ENCODE results near the gene PLEKHO2. TPM values are rescaled to one million over a fixed set of nuclear protein-coding genes. Genes with fewer than 3 reads are reported as not detected.
A peak's percentile ranks its signal among the peaks of the same experiment; 100 is the strongest.
"Not testable (repeated sequence)": the region's sequence is repeated elsewhere in the genome, so short reads cannot be mapped to it uniquely, and the experiment has no call there.

PLEKHO2 gene, protein sequence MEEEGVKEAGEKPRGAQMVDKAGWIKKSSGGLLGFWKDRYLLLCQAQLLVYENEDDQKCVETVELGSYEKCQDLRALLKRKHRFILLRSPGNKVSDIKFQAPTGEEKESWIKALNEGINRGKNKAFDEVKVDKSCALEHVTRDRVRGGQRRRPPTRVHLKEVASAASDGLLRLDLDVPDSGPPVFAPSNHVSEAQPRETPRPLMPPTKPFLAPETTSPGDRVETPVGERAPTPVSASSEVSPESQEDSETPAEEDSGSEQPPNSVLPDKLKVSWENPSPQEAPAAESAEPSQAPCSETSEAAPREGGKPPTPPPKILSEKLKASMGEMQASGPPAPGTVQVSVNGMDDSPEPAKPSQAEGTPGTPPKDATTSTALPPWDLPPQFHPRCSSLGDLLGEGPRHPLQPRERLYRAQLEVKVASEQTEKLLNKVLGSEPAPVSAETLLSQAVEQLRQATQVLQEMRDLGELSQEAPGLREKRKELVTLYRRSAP
- 15.7 and 16.9 TPM in 2 replicates for total RNA-seq

DNA sequence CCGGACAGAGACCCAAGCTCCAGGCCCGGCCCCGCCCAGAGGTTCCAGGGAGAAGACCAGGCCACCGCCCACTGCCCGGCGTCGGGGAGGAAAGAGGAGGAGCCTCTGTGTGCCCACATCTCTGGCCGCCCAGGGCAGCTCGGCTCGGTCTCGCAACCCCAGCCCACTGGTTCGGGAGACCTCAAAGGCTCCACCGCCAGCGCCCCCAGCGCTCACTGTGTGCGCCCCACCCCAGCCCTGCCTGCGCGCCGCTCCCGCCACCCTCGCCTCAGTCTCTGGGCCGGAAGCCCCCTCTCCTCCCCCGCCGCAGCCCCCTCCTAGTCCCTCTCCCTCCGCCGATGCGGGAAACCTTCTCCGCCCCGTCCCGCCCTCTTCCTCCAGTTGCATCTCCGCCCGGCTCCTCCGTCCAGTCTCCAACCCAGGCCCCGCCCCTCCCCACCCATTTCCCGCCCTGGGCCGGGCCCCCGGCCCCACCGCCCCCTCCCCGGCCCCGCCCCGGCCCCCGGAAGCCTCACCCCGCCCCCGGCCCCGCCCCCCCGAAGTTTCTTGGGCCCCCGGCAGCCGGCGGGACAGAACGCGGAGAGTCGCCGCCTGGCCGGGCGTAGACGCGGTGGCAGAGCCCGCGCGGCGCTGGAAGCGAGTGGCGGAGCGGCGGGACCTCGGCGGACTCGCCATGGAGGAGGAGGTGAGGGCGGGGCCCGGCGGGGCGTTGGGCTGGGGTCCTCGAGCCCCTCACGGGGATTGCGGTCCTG is at the start of gene PLEKHO2:
Gene PLEKHO2 (plus strand): TSS at position 572 of the 752 bp plus-strand sequence. CDS start 102 bp downstream, at position 674.
- Mint-ChIP-seq H3K27ac (peak within 1 kb of the TSS; percentile 86), H3K4me3 (peak within 1 kb of the TSS; percentile 88), H3K27me3 (no peaks in the 10 kb centered on the region), H3K36me3 (ENCODE audit: low read depth) (peaks cover 12% of the 10 kb centered on the region), H3K4me1 (peaks cover 63% of the 10 kb centered on the region), H3K9me3 (no peaks in the 10 kb centered on the region)
- DNase-seq = peak; percentile 97
- intact Hi-C loops (cut with micrococcal nuclease) = loop anchor here (1.0 to 10.0 kb wide), 4 partner anchors 17 to 343 kb away; partner anchors contain the start of genes CLPX, PIF1 and SPG21

DNA sequence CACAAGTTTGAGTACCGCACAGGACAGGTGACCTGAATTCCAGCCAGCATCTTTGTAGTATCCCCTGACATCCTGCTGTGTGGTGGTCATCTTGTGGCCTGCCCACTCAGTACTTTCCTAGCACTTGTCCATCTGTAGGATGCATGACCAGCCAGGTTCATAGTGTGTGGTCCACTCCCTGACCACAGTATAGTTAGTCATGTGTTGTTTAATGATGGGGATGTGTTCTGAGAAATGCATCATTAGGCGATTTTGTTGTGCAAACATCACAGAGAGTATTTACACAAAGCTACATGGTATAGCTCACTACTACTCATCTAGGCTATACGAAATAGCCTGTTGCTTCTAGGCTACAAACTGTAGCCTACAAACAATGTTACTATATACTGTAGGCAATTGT is 49.4 kb upstream of the PLEKHO2 start:
- intact Hi-C loops (cut with micrococcal nuclease) = no loop called here
- Mint-ChIP-seq H3K9me3 (no peaks in the 10 kb centered on the region), H3K4me3 (no peak overlapping the region), H3K27ac (no peak overlapping the region), H3K4me1 (no peaks in the 10 kb centered on the region), H3K36me3 (ENCODE audit: low read depth) (no peaks in the 10 kb centered on the region), H3K27me3 (no peaks in the 10 kb centered on the region)
- DNase-seq = no peak

DNA sequence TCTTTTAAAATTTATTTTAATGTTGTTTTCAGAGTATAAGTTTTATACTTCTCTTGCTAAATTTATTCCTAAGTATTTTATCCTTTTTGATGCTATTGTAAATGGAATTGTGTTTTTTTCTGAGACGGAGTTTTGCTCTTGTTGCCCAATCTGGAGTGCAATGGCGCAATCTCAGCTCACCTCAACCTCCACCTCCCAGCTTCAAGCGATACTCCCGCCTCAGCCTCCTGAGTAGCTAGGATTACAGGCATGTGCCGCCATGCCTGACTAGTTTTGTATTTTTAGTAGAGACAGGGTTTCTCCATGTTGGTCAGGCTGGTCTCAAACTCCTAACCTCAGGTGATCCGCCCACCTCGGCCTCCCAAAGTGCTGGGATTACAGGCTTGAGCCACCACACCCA is 46.4 kb upstream of the PLEKHO2 start:
- H3K27ac Mint-ChIP-seq; DNase-seq; H3K4me1 Mint-ChIP-seq; H3K9me3 Mint-ChIP-seq; intact Hi-C loops (cut with micrococcal nuclease); H3K27me3 Mint-ChIP-seq; H3K36me3 Mint-ChIP-seq (ENCODE audit: low read depth); H3K4me3 Mint-ChIP-seq: not testable (repeated sequence)

DNA sequence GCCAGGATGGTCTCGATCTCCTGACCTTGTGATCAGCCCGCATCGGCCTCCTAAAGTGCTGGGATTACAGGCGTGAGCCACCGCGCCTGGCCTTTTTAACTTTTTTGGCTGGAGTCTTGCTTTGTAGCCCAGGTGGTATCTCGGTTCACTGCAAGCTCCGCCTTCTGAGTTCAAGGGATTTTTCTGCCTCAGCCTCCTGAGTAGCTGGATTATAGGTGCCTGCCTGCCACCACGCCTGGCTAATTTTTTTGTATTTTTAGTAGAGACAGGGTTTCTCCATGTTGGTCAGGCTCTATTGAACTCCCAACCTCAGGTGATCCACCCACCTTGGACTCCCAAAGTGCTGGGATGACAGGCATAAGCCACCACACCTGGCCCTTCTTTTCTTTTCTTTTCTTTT is 45.8 kb upstream of the PLEKHO2 start:
- H3K4me3 Mint-ChIP-seq; H3K4me1 Mint-ChIP-seq; H3K36me3 Mint-ChIP-seq (ENCODE audit: low read depth); H3K27ac Mint-ChIP-seq; H3K27me3 Mint-ChIP-seq; DNase-seq; intact Hi-C loops (cut with micrococcal nuclease); H3K9me3 Mint-ChIP-seq: not testable (repeated sequence)

DNA sequence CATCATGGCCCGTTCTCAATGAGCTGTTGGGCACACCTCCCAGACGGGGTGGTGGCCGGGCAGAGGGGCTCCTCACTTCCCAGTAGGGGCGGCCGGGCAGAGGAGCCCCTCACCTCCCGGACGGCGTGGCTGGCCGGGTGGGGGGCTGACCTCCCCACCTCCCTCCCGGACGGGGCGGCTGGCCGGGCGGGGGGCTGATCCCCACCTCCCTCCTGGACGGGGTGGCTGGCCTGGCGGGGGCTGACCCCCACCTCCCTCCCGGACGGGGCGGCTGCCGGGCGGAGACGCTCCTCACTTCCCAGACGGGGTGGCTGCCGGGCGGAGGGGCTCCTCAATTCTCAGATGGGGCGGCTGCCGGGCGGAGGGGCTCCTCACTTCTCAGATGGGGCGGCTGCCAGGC is 42.8 kb upstream of the PLEKHO2 start:
- H3K9me3 Mint-ChIP-seq; DNase-seq; H3K27me3 Mint-ChIP-seq; H3K4me1 Mint-ChIP-seq; H3K27ac Mint-ChIP-seq; intact Hi-C loops (cut with micrococcal nuclease); H3K36me3 Mint-ChIP-seq (ENCODE audit: low read depth); H3K4me3 Mint-ChIP-seq: not testable (repeated sequence)

DNA sequence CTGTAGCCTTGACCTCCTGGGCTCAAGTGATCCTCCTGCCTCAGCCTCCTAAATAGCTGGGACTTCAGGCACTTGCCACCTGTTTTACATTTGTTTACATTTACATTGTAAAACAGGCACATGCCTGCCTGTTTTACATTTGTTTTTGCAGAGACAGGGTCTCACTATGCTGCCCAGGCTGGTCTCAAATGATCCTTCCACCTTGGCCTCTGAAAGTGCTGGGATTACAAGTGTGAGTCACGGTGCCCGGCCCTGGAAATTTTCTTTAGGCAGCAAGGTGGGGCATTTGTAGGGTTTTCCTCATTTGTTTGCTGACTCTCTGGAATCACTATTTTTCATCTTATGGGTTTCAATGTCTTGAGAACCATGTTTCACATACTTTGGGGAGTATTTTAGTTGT is 41.2 kb upstream of the PLEKHO2 start:
- Mint-ChIP-seq H3K4me3 (no peak overlapping the region), H3K27me3 (peaks cover 2% of the 10 kb centered on the region), H3K9me3 (no peaks in the 10 kb centered on the region), H3K4me1 (no peaks in the 10 kb centered on the region), H3K27ac (no peak overlapping the region), H3K36me3 (ENCODE audit: low read depth) (no peaks in the 10 kb centered on the region)
- no peak for DNase-seq
- intact Hi-C loops (cut with micrococcal nuclease) = no loop called here

DNA sequence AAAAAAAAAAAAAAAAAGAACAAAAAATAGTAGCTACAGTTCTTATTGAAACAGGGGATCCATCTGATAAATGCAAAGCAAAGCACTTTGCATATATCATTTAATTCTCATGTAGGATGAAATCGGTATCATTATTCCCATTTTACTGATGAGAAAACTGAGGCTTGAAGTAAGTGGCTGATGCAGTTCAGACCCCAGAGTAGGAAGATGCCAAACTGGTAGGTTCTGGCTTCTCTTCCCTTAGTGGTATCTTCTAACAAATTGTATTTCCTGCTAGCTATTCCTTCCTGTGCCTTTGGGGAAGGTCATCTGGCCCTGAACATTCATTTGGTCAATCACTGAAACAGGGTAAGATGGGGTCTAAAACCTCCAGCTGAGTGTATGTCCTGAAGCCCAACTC is 38.2 kb upstream of the PLEKHO2 start:
- Mint-ChIP-seq H3K4me3 (no peak overlapping the region), H3K9me3 (no peaks in the 10 kb centered on the region), H3K27ac (no peak overlapping the region), H3K36me3 (ENCODE audit: low read depth) (no peaks in the 10 kb centered on the region), H3K4me1 (no peaks in the 10 kb centered on the region), H3K27me3 (peaks cover 9% of the 10 kb centered on the region)
- DNase-seq = no peak
- intact Hi-C loops (cut with micrococcal nuclease) = no loop called here

DNA sequence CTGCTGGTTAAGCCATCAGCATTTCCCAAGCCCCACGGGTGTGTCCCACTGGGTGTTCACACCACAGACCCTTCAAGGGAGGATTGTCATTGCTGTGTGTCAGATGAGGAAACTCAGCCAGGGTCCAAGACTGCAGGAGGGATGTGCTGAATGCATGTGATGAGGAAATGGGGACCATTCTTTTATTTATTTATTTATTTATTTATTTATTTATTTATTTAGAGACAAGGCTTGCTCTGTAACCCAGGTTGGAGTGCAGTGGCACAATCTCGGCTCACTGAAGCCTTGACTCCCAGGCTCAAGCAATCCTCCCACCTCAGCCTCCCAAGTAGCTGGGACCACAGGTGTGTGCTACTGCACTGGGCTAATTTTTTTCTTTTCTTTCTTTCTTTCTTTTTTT is 37.1 kb upstream of the PLEKHO2 start:
- Mint-ChIP-seq H3K27ac (no peak overlapping the region), H3K9me3 (no peaks in the 10 kb centered on the region), H3K36me3 (ENCODE audit: low read depth) (no peaks in the 10 kb centered on the region), H3K4me1 (no peaks in the 10 kb centered on the region), H3K27me3 (peaks cover 13% of the 10 kb centered on the region), H3K4me3 (no peak overlapping the region)
- intact Hi-C loops (cut with micrococcal nuclease) = no loop called here
- DNase-seq = no peak

DNA sequence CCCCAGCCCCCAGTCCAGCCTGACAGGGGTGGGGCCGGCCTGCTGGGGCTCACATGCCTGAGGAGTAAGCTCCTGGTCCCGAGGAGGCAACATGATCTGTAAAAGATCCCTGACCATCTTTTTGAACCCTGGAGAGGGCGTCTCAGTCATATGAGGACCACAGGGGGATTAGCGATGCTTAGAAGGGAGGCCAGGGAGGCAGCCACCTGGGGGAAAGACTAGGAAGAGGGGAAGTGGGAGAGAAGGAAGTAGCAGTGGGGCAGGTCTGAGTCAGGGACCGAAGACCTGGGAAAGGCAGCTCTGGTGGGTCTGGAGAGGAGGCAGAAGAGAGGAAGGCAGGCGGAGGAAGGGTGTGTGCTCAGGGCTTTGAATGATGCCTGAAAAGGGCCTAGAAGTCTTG is 35.2 kb upstream of the PLEKHO2 start:
- Mint-ChIP-seq H3K4me1 (peaks cover 1% of the 10 kb centered on the region), H3K9me3 (no peaks in the 10 kb centered on the region), H3K27ac (no peak overlapping the region), H3K27me3 (peaks cover 13% of the 10 kb centered on the region), H3K4me3 (no peak overlapping the region), H3K36me3 (ENCODE audit: low read depth) (no peaks in the 10 kb centered on the region)
- no peak for DNase-seq
- intact Hi-C loops (cut with micrococcal nuclease) = no loop called here

DNA sequence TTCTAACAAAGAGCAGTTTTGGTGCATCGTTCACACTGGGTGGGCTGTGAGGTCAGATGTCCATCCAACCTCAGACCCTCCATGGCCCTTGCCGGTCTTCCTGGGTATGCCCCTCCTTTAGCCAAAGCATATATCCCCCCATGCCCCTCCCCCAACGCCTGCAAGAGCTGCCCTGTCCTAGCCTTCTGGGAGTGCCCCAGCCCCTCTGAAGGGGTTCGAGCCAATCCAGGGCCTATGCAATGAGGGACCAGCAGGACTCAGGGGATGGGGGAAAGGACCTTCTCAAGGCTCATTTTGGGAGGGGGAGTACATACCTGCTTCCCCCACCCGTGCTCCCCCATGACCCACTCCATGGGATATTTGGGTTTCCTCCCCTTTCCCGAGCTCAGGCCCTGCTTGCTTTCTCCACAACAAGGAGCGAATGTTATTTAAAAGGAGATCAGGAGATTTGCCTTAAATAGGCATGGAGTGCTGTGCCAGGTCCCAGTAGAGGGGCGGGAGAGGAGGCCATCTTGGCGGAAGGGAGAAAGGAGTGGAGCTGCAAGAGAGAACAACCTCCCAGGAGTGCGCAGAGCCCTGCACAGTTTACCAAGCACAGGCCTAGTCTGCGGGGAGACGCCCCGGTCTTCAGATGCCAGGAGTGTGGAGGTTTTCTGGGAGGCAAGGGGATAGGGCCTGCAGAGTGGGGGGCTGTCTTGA is 34.5 kb upstream of the PLEKHO2 start:
- H3K4me3 Mint-ChIP-seq = no peak overlapping the region
- peaks cover 13% of the 10 kb centered on the region for H3K27me3 Mint-ChIP-seq
- peaks cover 1% of the 10 kb centered on the region for H3K4me1 Mint-ChIP-seq
- H3K9me3 Mint-ChIP-seq = no peaks in the 10 kb centered on the region
- no peak overlapping the region for H3K27ac Mint-ChIP-seq
- H3K36me3 Mint-ChIP-seq (ENCODE audit: low read depth) = no peaks in the 10 kb centered on the region
- DNase-seq = no peak
- intact Hi-C loops (cut with micrococcal nuclease) = no loop called here

DNA sequence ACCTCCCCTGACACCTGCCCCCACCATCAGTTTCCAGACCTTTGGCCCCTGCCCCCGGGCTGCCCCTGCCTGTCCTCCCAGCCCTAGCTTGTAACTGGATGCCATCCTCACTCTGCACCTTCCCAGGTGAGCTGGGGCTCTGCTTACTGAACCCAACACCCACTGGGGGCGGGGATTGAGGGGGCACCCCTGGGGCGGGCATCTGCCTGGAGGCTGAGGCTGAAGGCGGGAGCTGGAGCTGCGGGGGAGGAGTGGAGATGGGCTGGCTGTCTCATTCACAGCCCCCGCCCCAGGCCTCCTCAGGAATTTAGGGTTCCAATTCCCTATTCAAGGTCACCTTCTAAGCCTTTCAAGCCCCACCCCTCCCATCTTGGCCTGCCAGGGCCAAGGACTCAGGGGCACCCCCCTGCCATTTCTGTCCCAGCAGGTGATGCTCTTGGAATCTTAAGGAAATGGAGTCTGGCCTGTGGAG is 33.9 kb upstream of the PLEKHO2 start:
- Mint-ChIP-seq H3K4me1 (peaks cover 1% of the 10 kb centered on the region), H3K27me3 (peaks cover 13% of the 10 kb centered on the region), H3K36me3 (ENCODE audit: low read depth) (no peaks in the 10 kb centered on the region), H3K27ac (no peak overlapping the region), H3K9me3 (no peaks in the 10 kb centered on the region), H3K4me3 (no peak overlapping the region)
- DNase-seq = no peak
- intact Hi-C loops (cut with micrococcal nuclease) = no loop called here

DNA sequence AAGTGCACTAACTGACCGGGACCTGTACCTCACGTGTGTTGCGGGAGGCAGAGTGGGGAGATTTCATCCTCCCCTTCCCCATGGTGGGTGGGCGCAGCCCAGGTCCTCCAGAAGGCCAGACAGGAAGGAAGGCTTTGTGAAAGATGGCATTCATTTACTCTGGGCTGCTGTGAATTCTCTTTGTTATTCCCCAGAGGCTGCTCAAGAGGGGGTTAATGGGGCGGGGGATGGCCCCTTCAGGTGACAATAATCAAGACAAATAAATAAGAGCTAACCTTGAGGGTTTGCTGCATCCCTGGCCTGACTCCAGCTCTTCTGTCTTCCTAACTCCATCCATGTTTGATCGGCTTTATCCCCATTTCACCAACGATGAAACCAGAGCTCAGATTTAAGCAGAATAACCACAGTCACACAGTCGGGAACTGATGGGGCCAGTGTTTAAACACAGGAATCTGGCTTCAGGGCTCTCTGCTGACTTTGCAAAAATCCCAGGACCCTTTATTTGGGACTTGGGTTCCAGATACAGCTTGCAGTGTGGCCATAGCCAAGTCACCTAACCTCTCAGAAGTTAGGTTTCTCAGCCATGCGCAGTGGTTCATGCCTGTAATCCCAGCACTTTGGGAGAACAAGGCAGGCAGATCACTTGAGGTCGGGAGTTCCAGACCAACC is 32.8 kb upstream of the PLEKHO2 start:
- Mint-ChIP-seq H3K27ac (no peak overlapping the region), H3K9me3 (no peaks in the 10 kb centered on the region), H3K36me3 (ENCODE audit: low read depth) (no peaks in the 10 kb centered on the region), H3K4me1 (peaks cover 1% of the 10 kb centered on the region), H3K27me3 (peaks cover 13% of the 10 kb centered on the region), H3K4me3 (no peak overlapping the region)
- no peak for DNase-seq
- intact Hi-C loops (cut with micrococcal nuclease) = no loop called here

DNA sequence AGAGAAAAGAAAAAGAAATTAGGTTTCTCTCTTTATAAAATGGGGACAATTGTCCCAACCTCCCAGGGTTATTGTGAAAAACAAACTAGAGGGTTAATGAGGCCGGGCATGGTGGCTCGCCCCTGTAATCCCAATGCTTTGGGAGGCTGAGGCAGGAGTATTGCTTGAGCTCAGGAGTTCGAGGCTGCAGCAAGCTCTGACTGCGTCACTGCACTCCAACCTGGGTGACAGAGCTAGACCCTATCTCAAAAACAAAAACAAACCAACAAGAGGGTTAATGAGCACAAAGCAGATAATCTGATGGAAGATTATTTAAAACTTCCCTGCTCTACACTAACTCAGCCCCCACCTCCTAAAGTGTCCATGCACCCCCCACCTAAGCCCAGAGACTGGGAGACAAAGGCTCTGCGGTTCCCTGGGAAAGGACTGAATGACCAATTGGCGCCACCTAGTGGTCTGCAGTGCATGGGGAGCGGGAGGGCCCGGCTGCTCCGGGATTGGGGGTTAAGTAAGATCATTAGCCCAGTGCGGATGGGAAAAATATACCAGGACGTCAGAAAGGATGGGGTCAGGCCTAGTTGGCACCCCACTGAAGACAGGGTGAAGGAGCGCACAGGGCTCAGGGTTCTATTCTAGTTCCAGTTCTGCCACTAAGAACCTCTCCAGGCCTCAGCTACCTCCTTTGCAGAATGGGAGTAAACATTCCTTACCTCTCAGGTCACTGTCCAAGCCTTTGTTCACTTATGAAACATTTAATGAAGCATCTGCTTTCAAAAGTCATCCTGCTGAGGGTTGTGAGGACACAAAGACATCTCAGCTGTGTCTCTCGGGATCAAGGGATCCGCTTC is 31.8 kb upstream of the PLEKHO2 start:
- peak; percentile 91 for DNase-seq
- no peak overlapping the region for H3K27ac Mint-ChIP-seq
- H3K36me3 Mint-ChIP-seq (ENCODE audit: low read depth) = no peaks in the 10 kb centered on the region
- no peak overlapping the region for H3K4me3 Mint-ChIP-seq
- peaks cover 1% of the 10 kb centered on the region for H3K4me1 Mint-ChIP-seq
- H3K27me3 Mint-ChIP-seq = peaks cover 13% of the 10 kb centered on the region
- no peaks in the 10 kb centered on the region for H3K9me3 Mint-ChIP-seq
- intact Hi-C loops (cut with micrococcal nuclease) = loop anchor here (1.0 kb wide), 1 partner anchor 79 kb away; no protein-coding TSS in a partner anchor
